OCI-LY7 (cell line): ENCODE measurements around the gene NFKBIB. TPM values are rescaled to one million over a fixed set of nuclear protein-coding genes. Genes with fewer than 3 reads are reported as not detected.
"Not testable (repeated sequence)": the region's sequence is repeated elsewhere in the genome, so short reads cannot be mapped to it uniquely, and the experiment has no call there.

ENCODE experiments used
- BruUV-seq: library from RNA; stranded (reverse); fragments of 400-500 nt; replicated peaks from 2 replicates; lab custom pipeline; 2021; lab: Mats Ljungman, UMichigan
- CTCF ChIA-PET: fragments of 300-600 bp; sonication (Branson Sonifier 250); formaldehyde crosslinking; loops from one replicate; lab custom pipeline; 2022; ENCODE audit warnings: antibody characterized with exemption; ENCODE audit not compliant: unreplicated experiment; lab: Charles Lee
- POLR2A ChIA-PET: fragments of 300-600 bp; sonication (Branson Sonifier 250); formaldehyde crosslinking; loops from one replicate; lab custom pipeline; 2022; ENCODE audit warnings: antibody characterized with exemption; lab: Charles Lee
- DNase-seq: peaks from one replicate; pipeline ENCODE4 v3.0.0-alpha.2; 2015; ENCODE audit warnings: low spot score
- H2AFZ ChIP-seq: fragments of 200-600 bp; sonication (generic), shearing (Covaris generic); 2 replicates; pipeline ENCODE4 v1.6.1; 2014; ENCODE audit warnings: mild to moderate bottlenecking, antibody characterized with exemption, low read length, moderate library complexity
- H3K27ac ChIP-seq: fragments of 200-600 bp; sonication (generic); 2 replicates; pipeline ENCODE4 v1.5.1; 2014; ENCODE audit warnings: mixed run types, low read depth, mild to moderate bottlenecking, moderate library complexity, low read length, inconsistent platforms; ENCODE audit not compliant: poor library complexity, severe bottlenecking
- H3K36me3 ChIP-seq: fragments of 200-600 bp; sonication (generic); 2 replicates; pipeline ENCODE4 v1.6.1; 2014; ENCODE audit warnings: mild to moderate bottlenecking, antibody characterized with exemption, low read length, moderate library complexity, mixed read lengths; ENCODE audit not compliant: insufficient read depth
- H3K4me1 ChIP-seq: fragments of 200-600 bp; sonication (generic); 2 replicates; pipeline ENCODE4 v1.5.1; 2014; ENCODE audit warnings: mild to moderate bottlenecking, low read length; ENCODE audit not compliant: insufficient read depth, poor library complexity, severe bottlenecking
- H3K4me2 ChIP-seq: fragments of 200-600 bp; sonication (generic); 2 replicates; pipeline ENCODE4 v1.6.1; 2014; ENCODE audit warnings: mild to moderate bottlenecking, low read length
- H3K4me3 ChIP-seq: fragments of 200-600 bp; sonication (generic); 2 replicates; pipeline ENCODE4 v1.5.1; 2014; ENCODE audit warnings: mild to moderate bottlenecking, low read depth, low read length; ENCODE audit not compliant: poor library complexity, severe bottlenecking
- H3K79me2 ChIP-seq: fragments of 200-600 bp; sonication (generic); 2 replicates; pipeline ENCODE4 v1.6.1; 2016; ENCODE audit warnings: low read depth, mild to moderate bottlenecking, low read length, moderate library complexity, mixed read lengths; ENCODE audit not compliant: insufficient read depth
- H3K9me2 ChIP-seq: fragments of 200-600 bp; sonication (generic); 2 replicates; pipeline ENCODE4 v1.6.1; 2016; ENCODE audit warnings: mild to moderate bottlenecking, low read length, mixed read lengths; ENCODE audit not compliant: insufficient read depth
- H3K9me3 ChIP-seq: fragments of 200-600 bp; sonication (generic); 2 replicates; pipeline ENCODE4 v1.6.1; 2014; ENCODE audit warnings: mild to moderate bottlenecking, mixed run types, low read length, mixed read lengths
- H4K20me1 ChIP-seq: fragments of 200-600 bp; sonication (generic); 2 replicates; pipeline ENCODE4 v1.6.1; 2014; ENCODE audit warnings: mild to moderate bottlenecking, antibody characterized with exemption, low read length, moderate library complexity, mixed read lengths; ENCODE audit not compliant: insufficient read depth
- CTCF ChIP-seq: fragments of 200-600 bp; sonication (generic); conservative IDR thresholded peaks from 2 replicates; pipeline ENCODE4 v1.5.1; 2014; ENCODE audit warnings: mild to moderate bottlenecking, antibody characterized with exemption, low read length, moderate library complexity, mixed read lengths
- EZH2phosphoT487 ChIP-seq: fragments of 200-600 bp; sonication (generic); IDR thresholded peaks from 2 replicates; pipeline ENCODE4 v1.6.1; 2018; ENCODE audit warnings: low read depth, borderline replicate concordance, mild to moderate bottlenecking, mixed run types, antibody characterized with exemption, low read length, moderate library complexity, mixed read lengths
- intact Hi-C: fragments of 100-400 bp; cut with micrococcal nuclease; formaldehyde crosslinking; loops from one replicate; pipeline ENCODE4 v1.10.0; 2022; ENCODE audit not compliant: unreplicated experiment
- total RNA-seq, 2 experiments: library from RNA; depleted of rRNA in 1 of 2; stranded (reverse); fragments of >200 nt in 1 of 2; shearing (Covaris generic) in 1 of 2; gene quantifications; 2 replicates each; pipeline ENCODE4 v1.2.3, GENCODE V29; 2014 to 2022

Gene NFKBIB
- total RNA-seq, 2 experiments from 2014 or later: 20.4 to 25.3 TPM

DNA sequence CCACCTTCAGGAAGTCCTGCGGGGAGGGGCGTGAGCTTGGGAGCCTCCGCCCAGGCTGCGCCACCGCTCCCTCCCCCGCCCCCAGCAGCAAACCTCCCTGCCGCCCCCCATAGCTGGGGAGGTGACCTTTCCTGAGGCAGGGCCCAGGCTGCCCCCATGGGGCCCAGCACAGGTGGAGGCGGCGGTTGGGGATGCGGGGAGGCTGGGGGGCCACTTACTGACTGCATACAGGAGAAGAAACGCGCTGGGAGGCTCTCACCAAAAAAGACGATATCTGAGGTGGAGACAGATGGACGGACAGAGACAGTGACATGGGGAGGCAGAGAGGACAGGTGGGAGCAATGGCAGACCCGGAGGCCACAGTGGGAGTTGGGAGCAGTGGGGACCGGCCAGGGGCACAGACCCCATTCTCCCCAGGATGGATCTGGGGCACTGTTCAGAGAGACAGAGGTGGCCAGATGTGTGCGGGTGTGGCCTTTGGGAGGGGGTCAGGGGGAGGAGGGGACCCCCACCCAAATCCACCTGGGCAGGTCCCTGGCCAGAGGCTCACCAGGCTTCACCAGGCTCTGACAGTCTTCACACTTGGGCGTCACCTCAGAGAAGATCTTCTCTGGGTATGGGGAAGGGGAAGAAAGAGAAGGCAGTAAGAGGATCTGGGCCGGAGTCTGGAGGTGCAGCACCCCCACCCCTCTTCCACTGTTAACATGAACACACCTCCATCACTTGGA, 18.7 kb upstream of the NFKBIB start:
- H3K9me2 ChIP-seq: no peaks in the 10 kb centered on the region
- ChIA-PET POLR2A (no interaction called here), CTCF (no interaction called here)
- no peaks in the 10 kb centered on the region for H3K36me3 ChIP-seq
- no peak overlapping the region for H3K27ac ChIP-seq
- no peaks in the 10 kb centered on the region for H4K20me1 ChIP-seq
- peaks cover 26% of the 10 kb centered on the region for H3K4me1 ChIP-seq
- H3K4me2 ChIP-seq: no peak overlapping the region
- intact Hi-C loops: no loop called here
- H3K4me3 ChIP-seq: no peak overlapping the region
- H3K9me3 ChIP-seq: no peaks in the 10 kb centered on the region
- TF ChIP-seq EZH2phosphoT487: no peak
- TF ChIP-seq CTCF: no peak
- no peaks in the 10 kb centered on the region for H3K79me2 ChIP-seq
- no peak for DNase-seq
- H2AFZ ChIP-seq: no peak overlapping the region
- BruUV-seq: no TSS peak

DNA sequence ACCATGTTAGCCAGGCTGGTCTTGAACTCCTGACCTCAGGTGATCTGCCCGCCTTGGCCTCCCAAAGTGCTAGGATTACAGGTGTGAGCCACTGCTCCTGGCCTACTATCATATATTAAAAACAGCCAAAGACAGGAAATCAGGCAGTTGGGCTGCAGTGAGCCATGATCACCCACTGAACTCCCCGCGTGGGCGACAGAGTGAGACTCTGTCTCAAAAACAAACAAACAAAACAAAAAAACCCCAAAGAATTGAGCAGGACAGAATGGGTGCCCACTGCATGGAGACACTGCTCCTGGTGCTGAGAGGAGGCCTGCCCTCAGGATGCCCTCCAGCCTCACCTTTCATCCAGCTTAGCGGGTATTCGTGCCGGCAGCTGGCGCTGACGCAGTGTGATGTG, 16.5 kb upstream of the NFKBIB start:
- H3K9me2 ChIP-seq: no peaks in the 10 kb centered on the region
- intact Hi-C loops: no loop called here
- TF ChIP-seq EZH2phosphoT487 (no peak), CTCF (no peak)

DNA sequence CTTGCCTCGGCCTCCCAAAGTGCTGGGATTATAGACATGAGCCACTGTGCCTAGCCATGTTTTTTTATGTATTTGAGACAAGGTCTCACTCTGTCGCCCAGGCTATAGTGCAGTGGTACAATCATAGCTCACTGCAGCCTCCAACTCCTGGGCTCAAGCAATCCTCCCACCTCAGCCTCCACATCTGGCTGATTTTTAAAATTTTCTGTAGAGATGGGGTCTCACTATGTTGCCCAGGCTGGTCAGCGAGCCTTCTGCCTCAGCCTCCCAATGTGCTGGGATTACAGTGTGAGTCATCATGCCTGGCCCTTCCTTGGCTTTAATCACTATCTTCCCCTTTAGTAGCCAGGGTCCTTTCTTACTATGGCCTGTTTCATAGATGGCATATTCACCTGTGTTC, 15.1 kb upstream of the NFKBIB start:
- H3K4me2 ChIP-seq, H3K4me1 ChIP-seq, DNase-seq, H3K4me3 ChIP-seq, CTCF ChIA-PET, BruUV-seq, H3K9me3 ChIP-seq, H3K27ac ChIP-seq, H3K36me3 ChIP-seq, H3K79me2 ChIP-seq, H4K20me1 ChIP-seq, H3K9me2 ChIP-seq, H2AFZ ChIP-seq: not testable (repeated sequence)
- intact Hi-C loops: loop anchor here (5.0 kb wide), 2 partner anchors 32 to 117 kb away; no protein-coding TSS in a partner anchor
- POLR2A ChIA-PET: interaction anchor here (0.7 kb wide), 1 partner anchor 9 kb away, joined by 4 read pairs; no protein-coding TSS in a partner anchor

More for the DNA sequence above, 16.5 kb upstream of the NFKBIB start:
- Histone ChIP-seq H4K20me1 (no peaks in the 10 kb centered on the region), H3K9me3 (no peaks in the 10 kb centered on the region), H3K36me3 (peaks cover under 1% of the 10 kb centered on the region; the same call in 1 of the 2 replicates), H3K27ac (no peak overlapping the region), H3K4me3 (no peak overlapping the region), H2AFZ (no peak overlapping the region), H3K79me2 (no peaks in the 10 kb centered on the region), H3K4me1 (peaks cover 13% of the 10 kb centered on the region), H3K4me2 (no peak overlapping the region)
- ChIA-PET POLR2A (no interaction called here), CTCF (no interaction called here)
- no TSS peak for BruUV-seq
- no peak for DNase-seq
